GM12891 (cell line): ENCODE data around the gene LACRT.

Source experiments
- DNase-seq: peaks from one replicate; pipeline ENCODE4 v3.0.0; 2011; ENCODE audit warnings: low spot score; ENCODE audit not compliant: insufficient read length
- FAIRE-seq: peaks from 2 replicates; lab custom pipeline; 2011; peaks lifted over from hg19 to GRCh38; lab: Jason Lieb, UNC
- PAX5 ChIP-seq: IDR thresholded peaks from 2 replicates; pipeline ENCODE4 v1.6.1; 2011; ENCODE audit warnings: low read length, moderate library complexity, mild to moderate bottlenecking; ENCODE audit not compliant: insufficient read depth, severe bottlenecking
- POLR2A ChIP-seq: IDR thresholded peaks from 2 replicates; pipeline ENCODE4 v1.6.1; 2011; ENCODE audit warnings: low read depth, low read length, control low read depth
- POLR2AphosphoS5 ChIP-seq: IDR thresholded peaks from 2 replicates; pipeline ENCODE4 v1.6.1; 2011; ENCODE audit warnings: low read depth, low read length, control low read depth
- POU2F2 ChIP-seq: IDR thresholded peaks from 2 replicates; pipeline ENCODE4 v1.6.1; 2011; ENCODE audit warnings: low read depth, mild to moderate bottlenecking, control low read depth, low read length, moderate library complexity
- SPI1 ChIP-seq: IDR thresholded peaks from 2 replicates; pipeline ENCODE4 v1.6.1; 2011; ENCODE audit warnings: low read depth, low read length, control low read depth
- TAF1 ChIP-seq: IDR thresholded peaks from 2 replicates; pipeline ENCODE4 v1.6.1; 2011; ENCODE audit warnings: low read depth, low read length, control low read depth

Gene LACRT

GRCh38 chr12:54660320-54660962 is 25.7 kb upstream of the LACRT start:
- no peak for TF ChIP-seq PAX5
- no peak for TF ChIP-seq POLR2A
- TF ChIP-seq TAF1 = no peak
- TF ChIP-seq POLR2AphosphoS5 = no peak
- no peak for TF ChIP-seq SPI1
- TF ChIP-seq POU2F2 = no peak
- DNase-seq (no peak), FAIRE-seq (no peak)

GRCh38 chr12:54658306-54659264 is 23.9 kb upstream of the LACRT start:
- TF ChIP-seq PAX5 = no peak
- TF ChIP-seq TAF1 = no peak
- peak; percentile 28 for FAIRE-seq
- DNase-seq = peak; percentile 47

GRCh38 chr12:54657105-54657607 is 22.5 kb upstream of the LACRT start:
- TF ChIP-seq TAF1 = no peak
- DNase-seq (no peak), FAIRE-seq (no peak)

- no peak for TF ChIP-seq POU2F2
- TF ChIP-seq TAF1 = no peak
- TF ChIP-seq PAX5 = no peak
- no peak for TF ChIP-seq SPI1
- no peak for TF ChIP-seq POLR2AphosphoS5
- TF ChIP-seq POLR2A = no peak
- DNase-seq = no peak
- no peak for FAIRE-seq
These were observed 20.2 kb upstream of the LACRT start for GRCh38 chr12:54654926-54655325.

- TF ChIP-seq POLR2AphosphoS5 = no peak
- DNase-seq (no peak), FAIRE-seq (no peak)
These were observed 18.3 kb upstream of the LACRT start for GRCh38 chr12:54653025-54653424.

GRCh38 chr12:54650889-54651288 is 16.2 kb upstream of the LACRT start:
- DNase-seq (no peak), FAIRE-seq (no peak)
- TF ChIP-seq POLR2AphosphoS5 (no peak), PAX5 (no peak), TAF1 (no peak), POLR2A (no peak), SPI1 (no peak), POU2F2 (no peak)

GRCh38 chr12:54650409-54650808 is 15.7 kb upstream of the LACRT start:
- FAIRE-seq = no peak
- DNase-seq = no peak
- TF ChIP-seq SPI1 = no peak
- no peak for TF ChIP-seq POLR2AphosphoS5
- TF ChIP-seq POLR2A = no peak
- no peak for TF ChIP-seq POU2F2
- no peak for TF ChIP-seq TAF1
- no peak for TF ChIP-seq PAX5

- no peak for FAIRE-seq
- no peak for DNase-seq
These were observed 15.1 kb upstream of the LACRT start for GRCh38 chr12:54649825-54650224.

GRCh38 chr12:54648265-54648664 is 13.6 kb upstream of the LACRT start, which contains the start of gene DCD:
DCD (minus strand) TSS chr12:54648365; CDS start chr12:54648303, 62 bp downstream.
- TF ChIP-seq POU2F2 (no peak), TAF1 (no peak), POLR2AphosphoS5 (no peak), POLR2A (no peak), SPI1 (no peak), PAX5 (no peak)
- FAIRE-seq = no peak
- DNase-seq = no peak

More at GRCh38 chr12:54649825-54650224, 15.1 kb upstream of the LACRT start:
- TF ChIP-seq POLR2AphosphoS5 (no peak), PAX5 (no peak), POLR2A (no peak), TAF1 (no peak), POU2F2 (no peak), SPI1 (no peak)

- no peak for DNase-seq
- peak; percentile 80 for TF ChIP-seq SPI1
- TF ChIP-seq POLR2A = no peak
- no peak for FAIRE-seq
These were observed 6.9 kb upstream of the LACRT start for GRCh38 chr12:54641554-54641953.
